Measurements from ENCODE around the gene TOP3B.

The TOP3B gene

GRCh38 chr22:22011964-22012363 lies 29.4 kb upstream of the TOP3B start:
- no peak for DNase-seq (ENCODE audit: low read depth in 2 of 2)

GRCh38 chr22:22010358-22010757 lies 27.8 kb upstream of the TOP3B start:
- DNase-seq (ENCODE audit: low read depth in 2 of 2), result no peak

DNA sequence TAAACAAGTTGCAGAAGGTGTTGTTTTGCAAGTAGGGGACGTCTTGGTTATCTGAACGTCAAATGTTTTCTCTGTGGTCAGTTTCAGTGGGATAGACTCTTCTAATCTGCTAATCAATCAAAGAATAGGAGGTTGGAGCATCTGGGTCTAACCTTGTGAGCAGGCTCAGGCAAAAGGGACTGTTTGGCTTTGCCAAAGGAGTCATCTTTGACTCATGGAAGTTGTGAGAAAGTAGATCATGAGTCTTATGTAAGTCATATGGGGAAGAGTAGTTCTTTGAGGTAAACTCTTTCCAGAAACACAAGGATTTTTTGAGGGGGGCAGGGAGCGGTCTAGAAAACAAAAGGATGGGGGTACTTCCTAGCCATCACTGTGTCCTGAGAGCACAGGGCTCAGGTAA lies 27.1 kb upstream of the TOP3B start:
- DNase-seq (ENCODE audit: low read depth in 2 of 2), result no peak

- DNase-seq (ENCODE audit: low read depth in 2 of 2), result no peak
Observed at GRCh38 chr22:22006596-22006990, 24.0 kb upstream of the TOP3B start.

DNA sequence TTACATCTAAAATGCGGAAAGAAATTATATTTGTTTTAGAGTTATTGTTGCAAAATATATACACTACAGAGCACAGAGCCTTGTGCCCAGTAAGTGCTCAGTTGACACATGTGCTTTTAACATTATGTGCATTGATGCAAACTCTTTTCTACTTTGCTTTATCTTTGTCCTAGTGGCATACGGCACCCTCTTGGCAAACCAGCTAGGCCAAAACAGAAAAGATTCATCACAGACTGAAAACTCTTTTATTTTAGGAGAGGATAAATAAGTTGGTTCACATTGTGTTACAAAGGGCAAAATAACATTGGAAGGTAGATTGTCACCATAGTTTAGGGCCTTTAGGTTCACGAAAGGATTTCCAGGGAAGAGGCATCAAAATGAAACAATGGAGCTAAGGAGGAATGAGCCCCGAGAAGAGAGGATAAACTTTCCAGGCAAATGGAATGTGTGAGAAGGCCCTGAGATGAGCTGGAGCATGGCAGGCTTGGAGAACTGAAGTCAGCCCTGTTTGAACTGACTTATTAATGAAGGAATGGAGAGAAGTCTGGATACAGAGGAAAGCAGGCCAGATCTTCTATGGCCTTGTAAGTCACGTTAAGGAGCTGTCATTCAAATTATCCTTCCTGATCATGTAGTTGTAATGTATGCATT lies 23.5 kb upstream of the TOP3B start:
- DNase-seq (ENCODE audit: low read depth in 2 of 2), result no peak

DNA sequence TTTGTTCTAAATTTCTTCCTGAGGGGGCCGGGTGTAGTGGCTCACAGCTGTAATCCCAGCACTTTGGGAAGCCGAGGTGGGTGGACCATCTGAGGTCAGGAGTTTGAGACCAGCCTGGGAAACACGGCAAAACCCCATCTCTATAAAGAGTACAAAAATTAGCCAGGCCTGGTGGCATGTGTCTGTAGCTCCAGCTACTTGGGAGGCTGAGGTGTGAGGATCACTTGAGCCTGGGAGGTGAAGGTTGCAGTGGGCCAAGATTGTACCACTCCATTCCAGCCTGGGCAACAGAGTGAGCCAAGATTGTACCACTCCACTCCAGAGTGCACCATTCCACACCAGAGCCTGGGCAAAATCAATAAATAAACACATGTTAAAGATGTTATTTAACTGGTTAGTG lies 20.6 kb upstream of the TOP3B start:
- DNase-seq (ENCODE audit: low read depth in 2 of 2), result no peak

- no peak for DNase-seq (ENCODE audit: low read depth in 2 of 2)
Observed at GRCh38 chr22:22002526-22003055, 20.0 kb upstream of the TOP3B start.

DNA sequence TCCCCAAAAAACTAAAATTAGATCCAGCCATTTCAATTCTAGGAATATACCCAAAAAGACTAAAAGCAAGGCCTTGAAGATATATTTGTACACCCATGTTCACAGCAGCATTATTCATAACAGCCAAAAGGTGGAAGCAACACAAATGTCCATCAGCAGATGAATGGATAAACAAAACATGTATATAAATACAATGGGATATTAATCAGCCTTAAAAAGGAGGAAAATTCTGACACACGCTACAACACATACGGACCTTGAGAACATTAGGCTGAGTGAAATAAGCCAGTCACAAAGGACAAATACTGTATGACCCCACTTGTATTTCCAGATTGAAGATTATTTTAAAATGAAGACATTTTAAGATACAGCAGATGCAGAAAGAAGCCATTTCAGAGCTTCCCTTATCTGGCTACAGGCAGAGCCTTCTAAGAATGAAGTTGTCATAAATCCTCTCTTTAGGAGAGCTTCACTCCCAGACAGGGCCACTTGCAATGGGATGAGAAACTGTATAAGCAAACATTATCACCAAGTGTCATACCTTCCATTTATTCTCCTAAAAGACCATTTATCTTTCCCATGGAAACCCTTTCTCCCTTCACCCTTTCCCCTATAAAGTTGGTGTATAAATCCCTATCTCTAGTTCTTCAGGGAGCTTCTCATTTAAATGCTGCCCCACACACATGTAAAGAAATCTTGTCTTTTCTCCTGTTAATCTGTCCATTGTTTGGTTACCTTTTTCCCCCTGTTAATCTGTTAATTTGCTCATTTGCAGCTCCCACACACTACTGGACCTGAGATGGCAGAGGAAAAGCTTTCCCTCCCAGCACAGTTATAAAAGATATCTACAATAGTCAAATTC lies 19.3 kb upstream of the TOP3B start:
- no peak for DNase-seq (ENCODE audit: low read depth in 2 of 2)

DNA sequence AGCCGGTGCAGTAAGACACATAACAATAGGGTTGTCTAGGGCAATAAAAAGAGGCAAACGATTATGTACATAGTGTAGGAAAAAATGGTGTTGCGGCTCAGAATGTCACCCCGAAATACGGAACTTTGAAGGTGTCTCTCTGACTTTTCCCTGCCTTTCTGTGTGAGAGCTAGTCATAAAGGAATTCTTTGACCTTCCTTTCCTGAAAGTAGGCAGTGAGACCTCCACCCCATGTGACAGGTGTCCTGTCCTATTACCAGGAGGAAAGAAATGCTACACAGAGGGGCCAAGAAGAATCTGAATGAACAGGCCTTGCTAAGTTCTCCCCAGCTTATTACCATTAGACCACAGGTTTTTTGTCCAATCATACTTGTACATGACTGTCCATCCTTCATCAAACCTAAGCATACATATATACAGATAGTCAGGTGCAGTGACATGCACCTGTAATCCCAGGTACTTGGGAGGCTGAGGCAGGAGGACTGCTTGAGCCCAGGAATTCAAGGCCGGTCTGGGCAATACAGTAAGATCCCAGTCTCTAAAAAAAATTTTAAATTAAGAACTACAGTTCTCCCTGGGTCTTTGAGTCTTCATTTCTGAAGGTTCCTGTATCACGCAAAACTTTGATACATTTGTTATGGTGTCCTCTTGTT lies 16.1 kb upstream of the TOP3B start:
- DNase-seq (ENCODE audit: low read depth in 2 of 2), result no peak

DNA sequence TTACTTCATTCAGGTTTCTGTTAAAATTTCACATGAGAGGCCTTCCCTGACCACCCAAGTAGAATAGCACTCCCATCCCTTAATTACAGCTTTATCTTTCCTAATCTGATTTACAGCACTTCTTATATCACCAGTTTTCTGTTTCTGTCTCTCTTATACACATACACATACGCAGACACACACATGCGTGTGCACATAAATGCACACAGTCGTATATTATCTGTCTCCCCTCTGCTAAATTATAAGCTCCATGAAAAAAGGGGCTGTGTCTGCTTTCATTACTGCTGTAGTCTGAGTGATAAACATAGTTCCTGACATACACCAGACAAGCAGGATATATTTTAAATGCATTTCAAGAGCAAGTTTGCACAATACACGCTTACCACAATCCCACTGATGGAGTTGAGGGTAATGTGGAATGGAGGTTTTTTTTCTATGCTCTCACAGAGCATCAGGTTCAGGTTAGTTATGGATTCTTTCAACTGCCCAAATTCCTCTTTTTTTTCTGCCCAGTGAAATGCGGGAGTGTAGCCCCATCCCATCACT lies 13.7 kb upstream of the TOP3B start:
- no peak for DNase-seq (ENCODE audit: low read depth in 2 of 2)

- DNase-seq (ENCODE audit: low read depth in 2 of 2), result no peak
Observed at GRCh38 chr22:21995660-21996059, 13.1 kb upstream of the TOP3B start.

DNA sequence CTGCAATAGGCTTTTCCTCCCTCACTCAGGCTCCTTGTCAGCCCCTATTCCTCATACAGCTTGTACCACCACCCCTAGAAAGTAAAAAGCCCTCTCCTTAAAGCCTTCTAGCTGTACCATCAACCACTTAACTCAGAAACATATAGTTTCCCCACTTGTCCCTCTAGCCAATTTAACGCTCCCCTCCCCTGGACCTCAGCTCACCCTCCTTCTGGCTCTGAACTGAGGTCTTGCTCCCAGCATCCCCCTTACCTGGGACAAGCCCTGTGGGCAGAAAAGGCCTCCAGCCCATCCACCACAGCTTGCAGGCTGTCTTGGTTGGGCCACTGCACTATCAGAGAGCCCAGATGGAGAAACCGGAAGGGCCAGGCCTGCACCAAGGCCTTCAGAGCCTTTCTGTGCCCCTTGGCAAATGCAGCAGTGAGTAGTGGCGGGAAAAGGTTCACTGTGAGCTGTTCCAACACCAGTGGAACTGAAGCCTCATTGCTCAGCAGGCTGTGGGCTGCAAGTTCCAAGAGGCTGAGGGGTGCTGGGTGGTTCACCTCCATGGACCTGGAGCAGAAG lies 12.4 kb upstream of the TOP3B start:
- no peak for DNase-seq (ENCODE audit: low read depth in 2 of 2)

GRCh38 chr22:21992593-21993237 lies 10.1 kb upstream of the TOP3B start:
- no peak for DNase-seq (ENCODE audit: low read depth in 2 of 2)

DNA sequence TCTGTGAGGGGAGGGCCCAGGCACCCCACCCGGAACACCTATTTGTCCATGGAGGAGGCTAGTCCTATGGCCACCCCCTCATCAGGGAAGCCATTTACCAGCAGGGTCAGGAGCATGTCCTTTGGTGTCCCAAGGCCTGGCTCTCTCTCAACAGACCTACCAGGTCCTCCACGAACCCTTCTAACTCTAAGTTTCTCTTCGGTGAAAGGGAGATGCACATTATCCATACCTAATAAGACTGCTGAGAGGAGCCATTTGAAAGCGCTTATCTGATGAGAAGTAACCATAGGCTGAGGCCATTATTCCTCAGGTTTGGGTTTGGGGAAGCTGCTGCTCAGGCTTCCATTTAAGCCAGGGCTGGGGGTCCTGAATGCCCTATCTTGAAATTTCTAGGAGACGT lies 9.2 kb upstream of the TOP3B start:
- DNase-seq (ENCODE audit: low read depth in 2 of 2), result no peak

GRCh38 chr22:21991304-21991596 lies 8.7 kb upstream of the TOP3B start:
- no peak for DNase-seq (ENCODE audit: low read depth in 2 of 2)

DNA sequence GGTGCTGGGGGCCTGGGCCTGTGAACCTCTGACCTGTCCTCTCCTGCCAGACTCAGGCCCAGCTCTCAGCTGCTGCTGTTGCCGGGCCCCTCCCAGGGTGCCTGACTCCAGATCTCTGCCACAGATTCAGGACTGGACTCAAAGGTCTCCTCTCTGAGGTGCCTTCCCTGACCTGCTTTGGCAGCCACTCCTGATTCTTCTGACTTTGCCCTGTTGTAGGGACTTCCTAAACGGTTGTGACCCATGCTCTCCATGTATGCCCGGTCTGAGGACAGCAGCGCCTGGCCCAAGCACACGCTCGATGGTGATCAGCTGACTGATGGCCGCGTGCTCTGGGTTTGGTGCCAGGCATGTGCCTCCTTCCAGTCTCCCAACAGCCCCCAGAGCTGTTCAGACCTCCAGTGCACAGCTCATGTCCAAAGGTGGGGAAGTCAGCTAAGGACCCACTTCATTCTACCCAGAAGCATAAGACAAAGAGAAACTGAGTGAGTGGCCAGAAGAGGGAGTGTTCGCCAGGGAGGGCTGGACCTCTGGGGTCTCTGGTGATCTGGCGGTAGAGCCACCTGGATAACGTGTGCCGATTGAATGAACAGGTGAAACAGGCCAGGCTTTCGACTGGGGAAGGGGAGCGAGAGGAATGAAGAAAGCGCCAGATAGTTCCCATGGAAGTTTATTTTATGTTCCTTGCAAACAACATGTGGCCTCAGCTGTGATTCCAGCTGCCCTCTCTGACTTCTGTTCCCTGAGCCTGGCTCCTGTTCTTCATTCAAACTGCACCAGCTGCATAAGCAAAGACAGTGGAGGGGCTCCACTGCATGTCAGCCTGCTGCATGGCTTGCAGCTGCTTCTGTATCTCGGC lies 8.1 kb upstream of the TOP3B start:
- no peak for DNase-seq (ENCODE audit: low read depth in 2 of 2)

- no peak for DNase-seq (ENCODE audit: low read depth in 2 of 2)
Observed at GRCh38 chr22:21989049-21989448, 6.5 kb upstream of the TOP3B start.

DNA sequence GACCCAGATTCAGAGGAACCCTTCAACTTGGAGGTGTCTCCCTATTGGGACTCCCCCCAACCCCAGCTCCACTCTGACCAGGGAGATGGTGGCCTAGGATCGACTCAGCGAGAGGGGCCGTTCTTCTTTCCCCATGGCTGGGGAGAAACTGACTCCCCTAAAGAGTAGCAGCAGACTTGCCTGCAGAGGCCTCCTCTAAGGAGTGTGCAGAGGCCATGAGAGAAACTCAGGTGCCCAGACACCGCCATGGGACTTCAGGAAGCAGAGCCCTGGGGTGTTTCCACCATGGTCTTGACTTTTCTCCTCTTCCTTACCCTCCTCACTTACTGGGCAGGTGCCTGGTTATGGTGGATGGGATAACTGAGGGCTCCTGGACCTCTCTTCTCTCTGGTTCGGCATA lies 2.6 kb upstream of the TOP3B start:
- DNase-seq (ENCODE audit: low read depth in 2 of 2), result no peak

GRCh38 chr22:21984793-21985192 lies 2.2 kb upstream of the TOP3B start:
- no peak for DNase-seq (ENCODE audit: low read depth in 2 of 2)

DNA sequence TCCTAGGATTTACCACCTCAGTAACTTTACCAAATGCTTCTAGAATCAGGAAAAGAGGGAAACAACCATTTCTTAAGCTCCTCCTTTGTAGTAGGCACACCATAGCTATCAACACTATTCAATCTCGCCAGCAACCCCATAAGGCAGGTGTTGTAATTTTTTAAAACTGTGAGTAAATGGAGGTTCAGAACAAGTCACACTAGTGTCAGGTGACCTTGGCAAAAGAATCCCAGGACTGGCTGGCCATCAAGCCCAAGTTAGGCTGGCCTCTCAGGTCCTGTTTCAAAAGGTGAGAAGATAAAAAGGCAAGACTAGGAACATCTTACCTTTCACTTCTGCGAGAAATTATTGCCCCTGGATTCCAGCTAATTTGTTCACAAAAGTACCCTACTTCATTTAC lies 713 bp downstream of the TOP3B start:
- DNase-seq (ENCODE audit: low read depth in 2 of 2), result no peak

DNA sequence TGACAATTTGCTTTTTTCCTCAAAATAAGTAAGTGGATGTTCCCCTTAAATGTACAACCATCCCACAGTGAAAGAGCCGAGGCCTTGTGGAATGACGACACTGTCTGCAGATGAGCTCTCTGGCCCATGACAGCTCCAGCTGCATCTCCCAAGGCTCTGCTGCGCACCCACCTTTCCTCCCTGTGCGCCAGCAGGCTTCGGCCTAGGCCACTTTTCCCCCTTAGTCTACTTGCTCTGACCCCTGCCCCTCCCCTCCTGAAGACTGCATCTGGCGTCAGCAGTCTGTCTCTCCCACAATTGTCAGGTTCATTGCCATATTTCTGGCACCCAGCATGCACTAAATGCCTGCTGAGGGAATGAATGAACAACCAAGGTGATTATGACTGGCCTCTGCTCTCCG lies 2.0 kb downstream of the TOP3B start:
- DNase-seq (ENCODE audit: low read depth in 2 of 2), result no peak

All from activated CD4-positive, alpha-beta T cell treated with anti-CD3 and anti-CD28 coated beads for 24 hours (primary cell).